NCI-H526 treated with DMSO at 0.1 percent for 48 hours (cell line): ENCODE data around the gene RUVBL2.

ENCODE experiments used
- DNase-seq: peaks from one replicate; lab custom pipeline; 2025; lab: John Stamatoyannopoulos, UW

The RUVBL2 gene

DNA sequence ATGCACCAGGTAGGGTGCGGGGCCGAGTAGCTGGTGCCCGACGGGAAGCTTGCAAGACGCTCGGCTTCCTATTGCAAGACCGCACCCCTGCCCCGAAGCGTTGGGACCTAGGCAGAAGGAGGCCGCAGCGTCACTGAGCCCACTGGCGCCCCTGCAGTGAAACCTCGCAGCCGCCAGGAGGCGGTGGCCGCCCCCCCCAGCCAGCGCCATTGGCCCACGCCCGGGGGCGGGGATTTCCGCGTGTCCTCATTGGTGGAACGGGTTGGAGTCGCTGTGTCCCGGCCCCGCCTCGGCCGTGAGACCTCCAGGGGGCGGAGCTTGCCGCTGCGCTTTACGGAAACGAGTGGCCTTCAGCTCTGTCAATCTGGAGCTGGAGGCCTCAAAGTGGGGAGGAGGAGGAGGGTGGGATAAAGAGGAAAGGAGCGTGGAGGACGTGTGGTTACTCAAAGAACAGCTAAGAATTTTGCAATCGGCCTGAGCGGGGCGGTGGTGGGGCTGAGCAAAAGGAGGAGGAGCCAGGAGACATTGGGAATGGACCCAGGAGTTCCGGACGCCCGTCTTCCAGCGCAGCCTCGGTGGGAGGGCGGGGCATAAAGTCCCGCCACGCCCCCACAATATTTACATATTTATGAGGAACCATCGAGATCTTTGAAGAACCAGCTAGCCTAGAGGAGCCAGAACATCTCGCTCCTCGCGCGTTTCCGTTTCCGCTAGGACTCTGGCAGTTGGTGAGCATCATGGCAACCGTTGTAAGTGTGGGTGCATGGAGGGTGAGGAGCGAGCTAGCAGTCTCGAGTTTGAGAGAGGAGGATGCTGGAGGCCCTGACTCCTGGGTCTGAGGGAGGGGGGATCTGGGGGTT is at the start of gene RUVBL2, which contains the start of gene GYS1:
RUVBL2 (plus strand) TSS at position 713 of the 860 bp plus-strand sequence; CDS start at position 738, 25 bp downstream.
GYS1 (minus strand) TSS at position 135 of the 860 bp plus-strand sequence. CDS start 197 bp downstream, outside the sequence.
- DNase-seq: peak; percentile 98

- no peak for DNase-seq
Observed at GRCh38 chr19:48945415-48945814, 48.3 kb upstream of the RUVBL2 start.

DNA sequence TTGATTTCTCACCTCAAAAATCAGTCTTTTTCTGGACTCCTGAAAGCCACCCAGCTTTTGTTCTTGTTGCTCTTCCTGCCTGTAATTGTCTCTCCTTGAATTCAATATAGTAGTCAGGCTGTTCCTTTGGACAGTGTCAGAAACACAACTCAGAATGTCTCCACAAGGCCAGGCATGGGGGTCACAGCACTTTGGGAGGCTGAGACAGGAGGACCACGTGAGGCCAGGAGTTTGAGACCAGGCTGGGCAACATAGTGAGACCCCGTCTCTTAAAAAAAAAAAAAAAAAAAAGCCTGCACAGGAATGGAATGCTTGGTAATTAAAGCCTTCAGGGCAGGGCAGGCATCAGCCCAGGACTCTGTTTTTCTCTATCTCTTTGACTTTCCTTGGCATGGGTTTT is 47.9 kb upstream of the RUVBL2 start:
- no peak for DNase-seq

DNA sequence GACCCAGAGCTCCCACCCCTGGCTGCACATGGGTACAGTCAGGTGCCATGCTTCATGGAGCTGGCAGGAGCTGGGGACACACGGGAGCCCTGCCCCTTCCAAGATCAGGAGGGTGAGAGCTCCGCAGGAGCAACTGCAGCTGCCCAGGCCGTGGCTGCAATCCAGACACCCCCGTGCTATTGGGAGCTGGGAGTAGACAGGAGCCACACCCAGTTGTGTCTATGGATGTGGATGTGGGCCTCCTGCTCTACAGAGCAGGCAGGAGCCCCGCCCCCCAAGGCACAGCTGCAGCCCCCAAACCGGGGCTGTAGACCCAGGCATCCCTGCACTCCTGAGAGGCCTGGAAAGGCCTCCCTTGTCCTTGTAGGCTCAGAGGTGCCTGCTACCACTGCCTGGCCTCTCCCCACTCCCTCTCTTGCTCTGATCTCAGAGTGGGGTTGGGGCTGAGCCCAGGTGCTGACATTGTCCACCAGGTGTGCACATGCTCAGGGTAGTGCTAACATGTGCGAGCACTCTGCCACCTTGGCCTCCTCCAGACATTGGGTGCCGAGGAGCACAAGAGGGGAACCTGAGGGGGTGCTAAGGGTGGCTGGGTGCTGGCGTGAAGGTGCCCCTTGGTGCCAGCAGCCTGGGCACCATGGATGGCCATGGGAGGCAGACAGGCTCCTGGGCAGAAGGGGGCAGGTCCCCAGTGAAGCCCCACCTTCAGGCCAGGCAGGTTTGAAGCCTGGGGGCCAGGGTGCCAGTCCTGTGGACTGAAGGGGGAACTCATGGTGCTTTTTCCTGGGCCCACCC is 47.0 kb upstream of the RUVBL2 start:
- no peak for DNase-seq

GRCh38 chr19:48947258-48947542 is 46.5 kb upstream of the RUVBL2 start:
- DNase-seq: no peak

GRCh38 chr19:48950159-48950558 is 43.5 kb upstream of the RUVBL2 start:
- no peak for DNase-seq

DNA sequence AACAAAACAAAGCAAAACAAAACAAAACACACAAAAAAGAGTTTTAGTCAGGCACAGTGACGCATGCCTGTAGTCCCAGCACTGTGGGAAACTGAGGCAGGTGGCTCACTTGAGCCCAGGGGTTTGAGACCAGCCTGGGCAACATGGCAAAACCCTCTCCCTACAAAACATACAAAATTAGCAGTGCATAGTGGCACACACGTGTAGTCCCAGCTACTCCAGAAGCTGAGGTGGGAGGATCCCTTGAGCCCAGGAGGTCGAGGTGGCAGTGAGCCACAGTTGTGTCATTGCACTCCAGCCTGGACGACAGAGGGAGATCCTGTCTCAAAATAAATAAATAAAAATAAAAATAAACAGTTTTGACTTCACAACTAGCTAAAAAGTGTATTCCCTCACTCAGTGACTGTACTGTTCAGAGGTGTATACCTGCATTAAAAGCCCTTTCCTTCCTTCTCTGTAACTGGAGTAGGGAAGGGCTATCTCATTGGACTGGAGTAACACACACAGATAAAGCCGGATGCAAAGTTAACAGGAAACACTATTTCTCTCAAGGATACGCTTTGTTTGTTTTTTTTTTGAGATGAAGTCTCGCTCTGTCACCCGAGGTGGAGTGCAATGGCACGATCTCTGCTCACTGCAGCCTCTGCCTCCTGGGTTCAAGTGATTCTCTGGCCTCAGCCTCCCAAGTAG is 42.7 kb upstream of the RUVBL2 start:
- no peak for DNase-seq

- DNase-seq: no peak
Observed at GRCh38 chr19:48953141-48953540, 40.5 kb upstream of the RUVBL2 start.

- no peak for DNase-seq
Observed at GRCh38 chr19:48953990-48954594, 39.6 kb upstream of the RUVBL2 start.

DNA sequence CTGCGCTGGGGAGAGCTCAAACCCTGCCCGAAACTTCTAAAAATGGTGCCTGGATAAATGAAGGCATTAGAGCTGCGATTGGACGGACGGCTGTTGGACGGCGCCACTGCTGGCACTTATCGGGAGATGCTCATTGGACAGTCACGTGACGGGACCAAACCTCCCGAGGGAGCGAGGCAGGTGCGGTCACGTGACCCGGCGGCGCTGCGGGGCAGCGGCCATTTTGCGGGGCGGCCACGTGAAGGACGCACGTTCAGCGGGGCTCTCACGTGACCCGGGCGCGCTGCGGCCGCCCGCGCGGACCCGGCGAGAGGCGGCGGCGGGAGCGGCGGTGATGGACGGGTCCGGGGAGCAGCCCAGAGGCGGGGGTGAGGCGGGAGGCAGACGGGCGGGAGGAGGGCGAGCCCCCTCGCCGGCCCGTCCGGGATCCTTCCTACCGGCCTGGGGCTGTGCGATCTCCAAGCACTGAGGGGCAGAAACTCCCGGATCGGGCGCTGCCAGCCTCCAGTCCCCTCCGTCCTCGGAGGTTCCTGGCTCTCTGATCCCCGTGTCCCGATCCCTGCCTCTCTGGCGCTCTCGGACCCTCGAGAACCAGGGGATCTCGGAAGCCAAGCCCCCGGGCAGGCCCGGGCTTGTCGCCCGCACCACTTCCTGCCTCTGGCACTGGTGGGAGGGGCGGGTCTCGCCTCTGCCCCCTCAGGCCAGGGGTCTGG is 38.9 kb upstream of the RUVBL2 start, which contains the start of gene BAX:
BAX (plus strand) TSS at position 281 of the 713 bp plus-strand sequence; CDS start at position 335, 54 bp downstream.
- peak; percentile 82 for DNase-seq

DNA sequence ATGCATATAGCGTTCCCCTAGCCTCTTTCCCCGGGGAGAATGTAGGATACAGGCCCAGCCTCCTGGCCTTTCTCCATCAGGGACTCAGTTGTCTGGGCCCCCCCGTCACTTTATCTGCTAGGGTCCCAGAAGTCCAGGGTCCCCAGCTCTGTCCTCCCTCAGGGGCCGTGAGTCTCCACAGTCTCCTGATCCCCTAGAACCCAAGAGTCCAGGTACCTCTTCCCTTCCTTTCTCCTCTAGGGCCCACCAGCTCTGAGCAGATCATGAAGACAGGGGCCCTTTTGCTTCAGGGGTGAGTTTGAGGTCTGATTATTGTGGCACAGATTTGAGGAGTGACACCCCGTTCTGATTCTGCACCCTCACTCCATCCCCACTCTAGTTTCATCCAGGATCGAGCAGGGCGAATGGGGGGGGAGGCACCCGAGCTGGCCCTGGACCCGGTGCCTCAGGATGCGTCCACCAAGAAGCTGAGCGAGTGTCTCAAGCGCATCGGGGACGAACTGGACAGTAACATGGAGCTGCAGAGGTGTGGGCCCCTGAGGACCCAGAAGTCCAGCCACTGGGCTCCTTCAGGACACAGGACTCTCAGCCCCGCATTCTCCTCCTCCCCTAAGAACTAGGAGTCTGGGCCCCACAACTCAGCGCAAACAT is 38.3 kb upstream of the RUVBL2 start:
- no peak for DNase-seq

DNA sequence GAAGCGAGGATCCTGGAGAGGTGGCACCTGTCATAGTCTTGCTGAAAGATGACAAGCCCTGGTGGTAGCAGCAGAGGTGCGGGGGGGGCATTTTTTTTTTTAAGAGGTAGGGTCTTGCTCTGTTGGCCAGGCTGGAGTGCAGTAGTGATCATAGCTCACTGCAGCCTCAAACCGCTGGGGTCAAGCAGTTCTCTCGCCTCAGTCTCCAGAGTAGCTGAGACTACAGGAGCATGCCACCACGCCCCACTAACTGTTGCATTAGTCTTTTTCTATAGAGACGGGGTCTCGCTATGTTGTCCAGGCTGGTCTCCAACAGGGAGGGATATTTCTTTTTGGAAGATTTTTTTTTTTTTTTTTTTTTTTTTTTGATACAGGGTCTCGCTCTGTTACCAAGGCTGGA is 35.7 kb upstream of the RUVBL2 start:
- DNase-seq: no peak

DNA sequence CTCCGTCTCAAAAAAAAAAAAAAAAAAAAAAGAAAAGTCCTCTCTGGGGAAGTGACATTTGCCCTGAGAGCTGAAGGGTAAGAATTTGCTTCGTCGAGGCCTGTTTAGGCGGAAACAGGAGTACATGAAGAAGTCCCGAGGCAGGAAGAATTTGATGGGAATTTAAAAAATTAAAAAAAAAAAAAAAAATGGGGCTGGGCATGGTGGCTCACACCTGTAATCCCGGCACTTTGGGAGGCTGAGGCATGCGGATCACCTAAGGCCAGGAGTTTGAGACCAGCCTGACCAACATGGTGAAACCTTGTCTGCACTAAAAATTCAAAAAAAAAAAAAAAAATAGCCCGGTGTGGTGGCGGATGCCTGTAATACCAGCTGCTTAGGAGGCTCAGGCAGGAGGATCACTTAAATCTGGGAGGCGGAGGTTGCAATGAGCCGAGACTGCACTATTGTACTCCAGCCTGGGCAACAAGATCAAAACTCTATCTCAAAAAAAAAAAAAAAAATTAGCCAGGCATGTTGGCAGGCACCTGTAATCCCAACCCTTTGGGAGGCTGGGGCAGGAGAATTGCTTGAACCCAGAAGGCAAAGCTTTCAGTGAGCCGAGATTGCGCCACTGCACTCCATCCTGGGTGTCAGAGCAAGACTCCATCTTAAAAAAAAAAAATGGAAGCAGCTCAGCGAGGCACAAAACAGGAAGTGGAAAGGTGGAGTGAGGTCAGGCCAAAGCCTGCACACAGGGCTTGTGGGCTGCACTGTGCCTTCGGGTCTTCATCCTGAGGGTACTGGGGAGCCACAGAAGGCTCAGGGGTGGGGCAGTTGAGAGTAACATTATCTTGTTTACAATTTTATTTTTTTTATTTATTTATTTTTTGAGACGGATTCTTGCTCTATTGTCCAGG is 34.1 kb upstream of the RUVBL2 start:
- no peak for DNase-seq

DNA sequence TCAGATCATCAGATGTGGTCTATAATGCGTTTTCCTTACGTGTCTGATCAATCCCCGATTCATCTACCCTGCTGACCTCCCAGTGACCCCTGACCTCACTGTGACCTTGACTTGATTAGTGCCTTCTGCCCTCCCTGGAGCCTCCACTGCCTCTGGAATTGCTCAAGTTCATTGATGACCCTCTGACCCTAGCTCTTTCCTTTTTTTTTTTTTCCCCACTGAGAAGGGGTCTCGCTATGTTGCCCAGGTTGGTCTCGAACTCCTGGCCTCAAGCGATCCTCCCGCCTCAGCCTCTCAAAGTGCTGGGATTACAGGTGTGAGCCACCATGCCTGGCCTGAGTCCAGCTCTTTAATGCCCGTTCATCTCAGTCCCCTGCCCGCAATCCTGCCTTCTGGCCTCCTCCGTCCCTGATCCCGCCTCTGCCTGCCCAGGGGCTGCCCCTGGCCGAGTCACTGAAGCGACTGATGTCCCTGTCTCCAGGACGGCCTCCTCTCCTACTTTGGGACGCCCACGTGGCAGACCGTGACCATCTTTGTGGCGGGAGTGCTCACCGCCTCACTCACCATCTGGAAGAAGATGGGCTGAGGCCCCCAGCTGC is 32.5 kb upstream of the RUVBL2 start:
- DNase-seq: no peak

- DNase-seq: no peak
Observed at GRCh38 chr19:48961673-48962028, 32.0 kb upstream of the RUVBL2 start.

DNA sequence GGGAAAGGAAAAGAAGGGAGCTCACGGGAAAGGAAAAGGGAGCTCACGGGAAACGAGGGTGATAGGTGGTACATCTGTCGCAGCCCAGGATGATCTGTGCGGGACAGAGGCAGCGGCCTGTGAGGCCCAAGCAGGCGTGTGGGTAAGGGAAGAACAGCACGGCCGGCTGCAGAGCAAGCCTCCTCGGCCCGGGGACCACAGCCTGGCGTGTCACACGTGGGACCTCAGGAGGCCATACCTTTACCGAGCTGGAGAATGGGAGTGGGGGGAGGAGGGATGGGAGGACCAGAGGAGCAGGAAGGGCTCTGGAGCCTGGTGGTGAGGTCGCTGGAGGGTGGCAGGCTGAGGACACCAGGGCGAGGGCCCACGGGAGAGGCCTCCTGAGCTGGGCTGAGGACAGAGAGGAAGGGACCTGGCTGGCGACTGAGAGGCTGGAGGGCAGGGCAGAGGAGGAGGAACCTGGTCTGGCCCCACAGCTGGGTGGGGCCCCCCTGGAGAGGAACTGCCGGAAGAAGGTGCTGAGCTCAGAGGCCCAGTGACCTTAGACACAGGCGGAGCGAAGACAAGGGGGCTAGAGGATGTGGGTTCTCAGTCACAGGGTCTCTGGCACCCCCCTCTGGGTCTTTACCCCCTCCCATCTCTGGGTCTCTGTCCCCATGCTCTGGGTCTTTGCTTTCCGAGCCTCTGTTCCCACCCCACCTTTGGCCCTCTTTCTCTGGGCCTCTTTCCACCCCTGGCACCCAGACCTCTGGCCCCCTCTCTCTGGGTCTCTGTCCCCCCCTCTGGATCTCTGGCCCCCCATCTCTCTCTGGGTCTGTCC is 31.4 kb upstream of the RUVBL2 start:
- no peak for DNase-seq

DNA sequence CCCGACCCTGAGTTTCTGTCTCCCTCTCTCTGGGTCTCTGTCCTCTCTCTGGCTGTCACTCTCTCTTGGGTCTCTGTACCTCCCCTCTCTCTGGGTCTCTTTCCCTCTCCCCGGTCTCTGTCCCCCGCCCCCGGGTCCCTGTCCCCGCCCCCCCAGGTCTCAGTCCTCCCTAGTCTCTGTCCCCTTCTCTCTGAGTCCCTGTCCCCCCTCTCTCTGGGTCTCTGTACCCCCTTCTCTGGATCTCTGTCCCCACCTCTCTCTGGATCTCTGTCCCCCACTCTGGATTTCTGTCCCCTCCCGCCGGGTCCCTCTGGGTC is 30.9 kb upstream of the RUVBL2 start:
- no peak for DNase-seq

DNA sequence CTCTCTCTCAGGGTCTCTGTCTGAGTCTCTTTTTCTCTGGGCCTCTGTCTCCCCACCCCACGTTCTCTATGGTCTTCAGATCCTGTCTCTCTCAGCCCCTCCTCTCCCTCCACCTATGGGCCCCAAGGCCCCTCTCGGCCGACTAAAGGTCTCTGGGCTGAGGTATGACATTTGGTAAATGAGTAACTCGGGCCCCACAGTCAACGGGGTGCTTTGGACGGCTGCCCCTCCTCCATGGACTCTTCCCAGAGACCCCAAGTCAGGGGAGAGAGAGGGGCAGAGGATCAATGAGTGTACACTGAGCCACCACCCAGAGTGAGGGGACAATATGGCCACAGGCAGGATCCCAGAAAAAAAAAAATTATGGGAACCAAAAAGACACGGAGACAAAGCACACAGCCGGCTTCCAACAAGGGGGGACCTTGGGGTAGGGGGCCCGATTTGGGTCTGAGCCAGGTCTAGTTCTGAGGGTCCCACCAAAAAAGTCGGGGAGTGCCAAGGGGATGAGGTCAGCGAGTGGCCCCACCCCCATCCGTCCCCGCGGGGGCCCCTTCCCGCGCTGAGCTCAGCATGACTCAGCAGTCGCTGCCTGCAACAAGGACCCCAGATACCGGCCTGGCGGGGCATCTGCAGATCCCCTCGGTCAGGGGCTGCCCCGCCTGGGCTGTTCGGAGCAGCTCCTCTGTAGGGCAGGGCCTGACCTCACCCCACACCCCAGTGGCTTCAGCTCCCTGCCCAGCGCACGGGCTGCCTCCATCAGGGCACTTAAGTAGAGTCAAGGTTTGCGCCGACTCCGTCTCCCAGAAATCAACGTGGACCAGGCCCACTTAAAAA is 30.1 kb upstream of the RUVBL2 start:
- DNase-seq: no peak
